CD14-positive monocyte (primary cell): ENCODE measurements around the gene SUB1. TPM values are rescaled to one million over a fixed set of nuclear protein-coding genes. Genes with fewer than 3 reads are reported as not detected.

ENCODE experiments used
- DNase-seq, 3 donors: peaks; one replicate each; pipeline ENCODE4 v3.0.0-alpha.2; 2011 to 2022
- H2AFZ ChIP-seq: 2 replicates; pipeline ENCODE4 v1.6.0; 2012; ENCODE audit warnings: mild to moderate bottlenecking, low read depth, low read length, inconsistent platforms; ENCODE audit not compliant: insufficient read depth, poor library complexity, severe bottlenecking
- H3K27ac ChIP-seq, 2 donors: 1 replicate in 1 of 2; 2 replicates in 1 of 2; pipeline ENCODE4 v1.5.1; 2012 to 2013; ENCODE audit warnings: low read length in 2 of 2, control low read depth in 1 of 2, inconsistent platforms in 1 of 2, low read depth in 1 of 2, mild to moderate bottlenecking in 1 of 2
- H3K27me3 ChIP-seq, 2 donors: one replicate each; pipeline versions ENCODE4 v1.6.0 to v1.6.1; 2011 to 2013; ENCODE audit warnings: low read length in 2 of 2; ENCODE audit not compliant: control insufficient read depth in 2 of 2, insufficient read depth in 2 of 2
- H3K36me3 ChIP-seq, 2 donors: replicated peaks in 1 of 2; 1 replicate in 1 of 2; 2 replicates in 1 of 2; pipeline versions ENCODE4 v1.5.1 to v1.6.1; 2012 to 2013; ENCODE audit warnings: low read length in 2 of 2, control low read depth in 1 of 2, inconsistent platforms in 1 of 2, mild to moderate bottlenecking in 1 of 2; ENCODE audit not compliant: insufficient read depth in 2 of 2, control insufficient read depth in 1 of 2
- H3K4me1 ChIP-seq, 2 donors: 1 replicate in 1 of 2; 2 replicates in 1 of 2; pipeline versions ENCODE4 v1.5.1 to v1.6.1; 2012 to 2013; ENCODE audit warnings: low read length in 2 of 2, control low read depth in 1 of 2, inconsistent platforms in 1 of 2, mild to moderate bottlenecking in 1 of 2, moderate library complexity in 1 of 2; ENCODE audit not compliant: insufficient read depth in 2 of 2, control insufficient read depth in 1 of 2
- H3K4me2 ChIP-seq: replicated peaks from 2 replicates; pipeline ENCODE3; 2012; ENCODE audit warnings: low read length, moderate library complexity, mild to moderate bottlenecking; ENCODE audit not compliant: poor library complexity, severe bottlenecking; ENCODE audit errors: extremely low read depth
- H3K4me3 ChIP-seq, 3 experiments: fragments of 200-600 bp in 1 of 3; sonication (generic) in 1 of 3; replicated peaks in 1 of 3; 1 replicate in 2 of 3; 2 replicates in 1 of 3; pipeline ENCODE4 v1.5.1; 2011 to 2013; ENCODE audit warnings: low read length in 3 of 3, mild to moderate bottlenecking in 3 of 3, control low read depth in 2 of 3, low read depth in 2 of 3, inconsistent platforms in 1 of 3, moderate library complexity in 1 of 3
- H3K79me2 ChIP-seq: 2 replicates; pipeline ENCODE4 v1.6.0; 2012; ENCODE audit warnings: mild to moderate bottlenecking, control low read depth, inconsistent platforms, low read length, moderate library complexity; ENCODE audit not compliant: insufficient read depth
- H3K9ac ChIP-seq: 2 replicates; pipeline ENCODE4 v1.6.0; 2017; ENCODE audit warnings: low read length, mild to moderate bottlenecking; ENCODE audit not compliant: insufficient read depth, poor library complexity, severe bottlenecking
- H3K9me3 ChIP-seq, 2 donors: replicated peaks in 1 of 2; 1 replicate in 1 of 2; 2 replicates in 1 of 2; pipeline versions ENCODE4 v1.5.1 to v1.6.1; 2012 to 2013; ENCODE audit warnings: low read length in 2 of 2, control low read depth in 1 of 2; ENCODE audit not compliant: control insufficient read depth in 1 of 2, insufficient read depth in 1 of 2
- H4K20me1 ChIP-seq: 2 replicates; pipeline ENCODE4 v1.6.0; 2012; ENCODE audit warnings: mild to moderate bottlenecking, low read length, control low read depth, moderate library complexity; ENCODE audit not compliant: insufficient read depth
- H3K27ac Mint-ChIP-seq, 7 donors: one replicate each; pipeline ENCODE4 v1.8.0; 2020; ENCODE audit warnings: mild to moderate bottlenecking in 7 of 7, mixed read lengths in 7 of 7, moderate library complexity in 6 of 7, inconsistent platforms in 2 of 7
- H3K27me3 Mint-ChIP-seq, 3 donors: one replicate each; pipeline ENCODE4 v1.8.0; 2021 to 2022; ENCODE audit warnings: low read depth in 3 of 3, mild to moderate bottlenecking in 3 of 3, mixed read lengths in 3 of 3, moderate library complexity in 3 of 3, inconsistent platforms in 1 of 3
- H3K36me3 Mint-ChIP-seq, 2 donors: one replicate each; pipeline ENCODE4 v1.8.0; 2020; ENCODE audit warnings: mixed read lengths in 2 of 2, inconsistent platforms in 1 of 2, mild to moderate bottlenecking in 1 of 2
- H3K4me1 Mint-ChIP-seq: one replicate; pipeline ENCODE4 v1.8.0; 2020; ENCODE audit warnings: mild to moderate bottlenecking, mixed read lengths
- H3K4me3 Mint-ChIP-seq, 2 donors: one replicate each; pipeline ENCODE4 v1.8.0; 2020; ENCODE audit warnings: mild to moderate bottlenecking in 2 of 2, mixed read lengths in 2 of 2, moderate library complexity in 1 of 2
- H3K9me3 Mint-ChIP-seq, 7 donors: one replicate each; pipeline ENCODE4 v1.8.0; 2020 to 2022; ENCODE audit warnings: mixed read lengths in 7 of 7, mild to moderate bottlenecking in 6 of 7, moderate library complexity in 6 of 7, inconsistent platforms in 2 of 7
- CTCF ChIP-seq: fragments of 200-600 bp; IDR thresholded peaks from one replicate; pipeline ENCODE4 v1.8.0; 2022; ENCODE audit warnings: antibody characterized with exemption, mild to moderate bottlenecking
- WGBS: methylation state at CpG from one replicate; pipeline ENCODE4 v1.1.5; 2013; ENCODE audit warnings: missing lambda C conversion rate; ENCODE audit not compliant: insufficient coverage; 5-methylcytosine and 5-hydroxymethylcytosine counted together
- intact Hi-C, 2 donors: fragments of 100-400 bp; cut with micrococcal nuclease; formaldehyde crosslinking; loops; one replicate each; pipeline versions ENCODE4 v1.15.0 to v1.15.1; 2023
- polyA plus RNA-seq, 3 donors: library from polyadenylated mRNA; depleted of rRNA in 1 of 3; unstranded in 2 of 3; stranded (reverse) in 1 of 3; fragments of 300-500 nt in 2 of 3; fragments of >200 nt in 1 of 3; fragmentation: Illumina TruSeq in 2 of 3; gene quantifications; 1 replicate in 2 of 3; 2 replicates in 1 of 3; pipeline ENCODE4 v1.2.3, GENCODE V29; 2012 to 2021

Gene SUB1
- polyA plus RNA-seq, 3 donors, result 74.3 to 454 (median 399) TPM

- H3K4me3 ChIP-seq, result no peak overlapping the region
- peaks cover 90% of the 10 kb centered on the region for H4K20me1 ChIP-seq
- Mint-ChIP-seq H3K27ac (peak overlapping the region in 1 of 7 donors; percentile 36), H3K9me3 (peaks cover 0 to 2% (median 0%) of the 10 kb centered on the region in 7 donors), H3K4me1 (peaks cover 48% of the 10 kb centered on the region), H3K36me3 (peaks cover 45 to 62% of the 10 kb centered on the region in 2 donors), H3K4me3 (no peak overlapping the region), H3K27me3 (no peaks in the 10 kb centered on the region)
- intact Hi-C loops, result loop anchor here (2.0 to 10.0 kb wide), 5 partner anchors 99 to 415 kb away; partner anchors contain the start of genes GOLPH3 (in 2 of the 2) and ZFR (in 1 of the 2)
- no peaks in the 10 kb centered on the region for H3K9me3 ChIP-seq
- no peaks in the 10 kb centered on the region for H3K27me3 ChIP-seq
- H3K9ac ChIP-seq, result no peak overlapping the region
- peak; percentile 86 for TF ChIP-seq CTCF
- no CpG with 5 or more reads among the region's 15 CpGs for WGBS
- H3K4me1 ChIP-seq, result peaks cover 31 to 40% of the 10 kb centered on the region in 2 donors
- H3K36me3 ChIP-seq, result peaks cover 50 to 62% of the 10 kb centered on the region in 2 donors
- no peak overlapping the region for H3K4me2 ChIP-seq
- peaks cover 99% of the 10 kb centered on the region for H3K79me2 ChIP-seq
- H3K27ac ChIP-seq, result no peak overlapping the region
- peak; percentile 51 to 66 (median 53) for DNase-seq
- H2AFZ ChIP-seq, result no peak overlapping the region
Measured at GRCh38 chr5:32589942-32590869, 4.8 kb downstream of the SUB1 start.

GRCh38 chr5:32595118-32595517, 9.8 kb downstream of the SUB1 start:
- TF ChIP-seq CTCF, result no peak
- Mint-ChIP-seq H3K36me3 (peaks cover 79 to 89% of the 10 kb centered on the region in 2 donors), H3K27ac (peak overlapping the region in 2 of 7 donors; percentile 40 to 66), H3K27me3 (no peaks in the 10 kb centered on the region), H3K4me3 (no peak overlapping the region), H3K9me3 (no peaks in the 10 kb centered on the region), H3K4me1 (peaks cover 54% of the 10 kb centered on the region)
- Histone ChIP-seq H3K27ac (no peak overlapping the region), H4K20me1 (peaks cover 100% of the 10 kb centered on the region), H3K4me1 (peaks cover 38 to 43% of the 10 kb centered on the region in 2 donors), H3K4me2 (no peak overlapping the region), H3K9me3 (no peaks in the 10 kb centered on the region), H3K79me2 (peaks cover 98% of the 10 kb centered on the region), H3K4me3 (no peak overlapping the region), H3K9ac (no peak overlapping the region), H3K36me3 (peaks cover 72 to 82% of the 10 kb centered on the region in 2 donors), H2AFZ (no peak overlapping the region), H3K27me3 (no peaks in the 10 kb centered on the region)
- no CpG with 5 or more reads among the region's 2 CpGs for WGBS
- intact Hi-C loops, result loop anchor here (10.0 kb wide), 2 partner anchors 180 to 200 kb away; no protein-coding TSS in a partner anchor
- DNase-seq, result peak in 1 of 3 donors; percentile 15
